MM.1S (cell line): ENCODE measurements around the gene FBXO45.

Experiments
- DNase-seq: peaks from one replicate; pipeline ENCODE4 v3.0.0-alpha.2; 2015
- H2AFZ ChIP-seq: fragments of 300-600 bp; sonication (generic); 2 replicates; pipeline ENCODE4 v1.6.0; 2016; ENCODE audit warnings: antibody characterized with exemption, low read length
- H3F3A ChIP-seq: fragments of 300-600 bp; sonication (generic); 2 replicates; pipeline ENCODE4 v1.6.1; 2016; ENCODE audit warnings: mild to moderate bottlenecking, antibody characterized with exemption, low read length, moderate library complexity, mixed read lengths; ENCODE audit not compliant: insufficient read depth
- H3K27ac ChIP-seq: fragments of 300-600 bp; sonication (generic); 2 replicates; pipeline ENCODE4 v1.5.1; 2016; ENCODE audit warnings: mild to moderate bottlenecking, low read length
- H3K27me3 ChIP-seq: fragments of 300-600 bp; sonication (generic); replicated peaks from 2 replicates; pipeline ENCODE4 v1.6.0; 2016; ENCODE audit warnings: low read length; ENCODE audit not compliant: insufficient read depth
- H3K36me3 ChIP-seq: fragments of 300-600 bp; sonication (generic); replicated peaks from 2 replicates; pipeline ENCODE4 v1.6.1; 2016; ENCODE audit warnings: mild to moderate bottlenecking, low read length, mixed read lengths; ENCODE audit not compliant: insufficient read depth
- H3K4me1 ChIP-seq: fragments of 300-600 bp; sonication (generic); 2 replicates; pipeline ENCODE4 v1.6.1; 2016; ENCODE audit warnings: low read length, mixed read lengths
- H3K4me2 ChIP-seq: fragments of 300-600 bp; sonication (generic); 2 replicates; pipeline ENCODE4 v1.6.0; 2016; ENCODE audit warnings: low read depth, low read length
- H3K4me3 ChIP-seq: fragments of 300-600 bp; sonication (generic); 2 replicates; pipeline ENCODE4 v1.5.1; 2016; ENCODE audit warnings: low read length, mixed read lengths
- H3K79me2 ChIP-seq: fragments of 300-600 bp; sonication (generic); 2 replicates; pipeline ENCODE4 v1.6.1; 2016; ENCODE audit warnings: mixed run types, low read length, mixed read lengths
- H3K9ac ChIP-seq: fragments of 300-600 bp; sonication (generic); 2 replicates; pipeline ENCODE4 v1.6.1; 2016; ENCODE audit warnings: low read length, mixed read lengths
- H3K9me2 ChIP-seq: fragments of 300-600 bp; sonication (generic); replicated peaks from 2 replicates; pipeline ENCODE4 v1.6.1; 2016; ENCODE audit warnings: mild to moderate bottlenecking, low read length, mixed read lengths; ENCODE audit not compliant: insufficient read depth
- H3K9me3 ChIP-seq: fragments of 300-600 bp; sonication (generic); replicated peaks from 2 replicates; pipeline ENCODE4 v1.6.1; 2016; ENCODE audit warnings: mild to moderate bottlenecking, low read length, mixed read lengths; ENCODE audit not compliant: insufficient read depth
- H4K20me1 ChIP-seq: fragments of 300-600 bp; sonication (generic); 2 replicates; pipeline ENCODE4 v1.6.1; 2016; ENCODE audit warnings: mild to moderate bottlenecking, low read length, moderate library complexity, mixed read lengths; ENCODE audit not compliant: insufficient read depth
- EZH2 ChIP-seq: fragments of 300-600 bp; sonication (generic); optimal IDR thresholded peaks from 2 replicates; pipeline ENCODE3; 2017; ENCODE audit warnings: low read depth, mild to moderate bottlenecking, antibody characterized with exemption, low read length, mixed read lengths
- EZH2phosphoT487 ChIP-seq: fragments of 300-600 bp; sonication (generic); IDR thresholded peaks from 2 replicates; pipeline ENCODE4 v1.6.1; 2018; ENCODE audit warnings: antibody characterized with exemption, low read length
- TF ChIP-seq, protein P1 (sequence below): fragments of 300-600 bp; sonication (generic); IDR thresholded peaks from 2 replicates; pipeline ENCODE4 v1.5.1; 2016; ENCODE audit warnings: antibody characterized with exemption, low read length, mixed read lengths

FBXO45 gene

DNA sequence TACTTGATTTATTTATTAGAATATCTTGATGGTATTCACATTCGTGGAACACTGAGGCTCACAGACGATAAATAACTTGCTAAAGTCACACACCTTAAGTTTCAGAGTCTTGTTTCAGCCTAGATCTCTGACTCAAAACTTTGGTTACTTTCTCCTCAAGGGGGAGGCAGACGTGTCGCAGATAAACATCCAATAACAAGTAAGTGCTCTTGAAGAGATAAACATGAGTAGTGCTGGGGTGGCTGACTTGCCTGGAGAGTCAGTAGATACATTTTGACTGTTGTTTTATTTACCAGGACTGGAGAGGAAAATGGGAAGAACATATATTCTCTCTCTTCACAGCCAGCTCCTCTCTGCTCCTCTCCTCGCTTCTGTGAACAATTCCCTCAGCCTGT, 31.3 kb downstream of the FBXO45 start:
- DNase-seq, result no peak
- TF ChIP-seq, protein P1, sequence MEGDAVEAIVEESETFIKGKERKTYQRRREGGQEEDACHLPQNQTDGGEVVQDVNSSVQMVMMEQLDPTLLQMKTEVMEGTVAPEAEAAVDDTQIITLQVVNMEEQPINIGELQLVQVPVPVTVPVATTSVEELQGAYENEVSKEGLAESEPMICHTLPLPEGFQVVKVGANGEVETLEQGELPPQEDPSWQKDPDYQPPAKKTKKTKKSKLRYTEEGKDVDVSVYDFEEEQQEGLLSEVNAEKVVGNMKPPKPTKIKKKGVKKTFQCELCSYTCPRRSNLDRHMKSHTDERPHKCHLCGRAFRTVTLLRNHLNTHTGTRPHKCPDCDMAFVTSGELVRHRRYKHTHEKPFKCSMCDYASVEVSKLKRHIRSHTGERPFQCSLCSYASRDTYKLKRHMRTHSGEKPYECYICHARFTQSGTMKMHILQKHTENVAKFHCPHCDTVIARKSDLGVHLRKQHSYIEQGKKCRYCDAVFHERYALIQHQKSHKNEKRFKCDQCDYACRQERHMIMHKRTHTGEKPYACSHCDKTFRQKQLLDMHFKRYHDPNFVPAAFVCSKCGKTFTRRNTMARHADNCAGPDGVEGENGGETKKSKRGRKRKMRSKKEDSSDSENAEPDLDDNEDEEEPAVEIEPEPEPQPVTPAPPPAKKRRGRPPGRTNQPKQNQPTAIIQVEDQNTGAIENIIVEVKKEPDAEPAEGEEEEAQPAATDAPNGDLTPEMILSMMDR, result no peak
- no peak for TF ChIP-seq EZH2phosphoT487
- TF ChIP-seq EZH2, result no peak
- H3K4me1 ChIP-seq, result no peaks in the 10 kb centered on the region; the same call in 1 of the 2 replicates

DNA sequence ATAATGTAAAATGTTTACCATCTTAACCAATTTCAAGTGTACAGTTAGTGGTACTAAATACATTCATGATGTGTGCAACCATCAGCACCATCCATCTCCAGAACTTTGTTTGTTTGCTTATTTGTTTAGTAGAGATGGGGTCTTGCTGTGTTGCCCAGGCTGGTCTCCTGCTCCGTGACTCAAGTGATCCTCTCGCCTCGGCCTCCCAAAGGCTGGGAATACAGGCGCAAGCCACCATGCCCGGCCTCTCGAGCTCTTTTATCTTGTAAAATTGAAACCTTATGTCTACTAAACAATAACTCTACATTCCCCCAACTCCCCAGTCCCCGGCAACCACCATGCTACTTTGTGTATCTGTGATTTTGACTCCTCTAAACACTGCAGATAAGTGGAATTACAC, 31.9 kb downstream of the FBXO45 start:
- no peak overlapping the region for H3K9ac ChIP-seq
- H3K4me3 ChIP-seq, result no peak overlapping the region
- no peak overlapping the region for H2AFZ ChIP-seq
- no peaks in the 10 kb centered on the region for H3K36me3 ChIP-seq
- no peaks in the 10 kb centered on the region; the same call in 1 of the 2 replicates for H3K4me1 ChIP-seq
- no peaks in the 10 kb centered on the region for H3K79me2 ChIP-seq
- no peak overlapping the region for H3K4me2 ChIP-seq
- TF ChIP-seq EZH2, result no peak
- TF ChIP-seq, protein P1, result no peak
- TF ChIP-seq EZH2phosphoT487, result no peak
- no peak for DNase-seq
- no peak overlapping the region for H3K27ac ChIP-seq
- H3K9me2 ChIP-seq, result no peaks in the 10 kb centered on the region
- H3K9me3 ChIP-seq, result no peaks in the 10 kb centered on the region
- H3K27me3 ChIP-seq, result no peaks in the 10 kb centered on the region; the same call in 1 of the 2 replicates
- no peaks in the 10 kb centered on the region for H3F3A ChIP-seq
- H4K20me1 ChIP-seq, result no peaks in the 10 kb centered on the region

More for the DNA sequence above, 31.3 kb downstream of the FBXO45 start:
- Histone ChIP-seq H3K36me3 (no peaks in the 10 kb centered on the region), H3K4me3 (no peak overlapping the region), H3K27me3 (no peaks in the 10 kb centered on the region; the same call in 1 of the 2 replicates), H3K9me3 (no peaks in the 10 kb centered on the region), H3K4me2 (no peak overlapping the region), H3F3A (no peaks in the 10 kb centered on the region), H3K9ac (no peak overlapping the region), H3K79me2 (no peaks in the 10 kb centered on the region), H3K27ac (no peak overlapping the region), H3K9me2 (no peaks in the 10 kb centered on the region), H4K20me1 (no peaks in the 10 kb centered on the region), H2AFZ (0 out of 2 replicates have a peak overlapping the region, but pooled peaks have one; percentile 22)

DNA sequence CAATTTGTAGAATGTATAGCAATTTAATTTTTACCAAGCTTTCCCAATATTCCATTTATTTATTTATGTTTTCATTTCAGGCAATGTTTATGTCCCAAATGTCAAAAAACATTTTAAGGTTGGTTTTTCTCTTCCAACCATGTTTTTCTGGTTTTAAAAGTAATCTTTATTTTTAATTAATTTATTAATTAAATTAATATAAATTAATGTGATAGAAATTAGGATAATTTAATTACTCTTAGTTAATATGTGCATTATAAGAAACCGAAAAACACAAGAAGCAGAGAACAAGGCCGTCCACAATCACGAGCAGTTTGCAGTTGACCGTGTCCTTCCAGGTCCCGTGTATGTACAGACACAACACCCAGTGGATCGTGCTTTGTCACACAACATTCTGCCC, 34.2 kb downstream of the FBXO45 start:
- no peak for TF ChIP-seq EZH2
- TF ChIP-seq, protein P1, result no peak
- no peak overlapping the region for H2AFZ ChIP-seq
- H4K20me1 ChIP-seq, result no peaks in the 10 kb centered on the region
- no peaks in the 10 kb centered on the region for H3K9me3 ChIP-seq
- no peak overlapping the region for H3K9ac ChIP-seq
- H3K36me3 ChIP-seq, result no peaks in the 10 kb centered on the region
- H3K9me2 ChIP-seq, result no peaks in the 10 kb centered on the region
- H3K4me1 ChIP-seq, result no peaks in the 10 kb centered on the region; the same call in 1 of the 2 replicates
- H3K4me2 ChIP-seq, result no peak overlapping the region
- no peaks in the 10 kb centered on the region for H3K79me2 ChIP-seq
- H3K27me3 ChIP-seq, result no peaks in the 10 kb centered on the region
- H3K27ac ChIP-seq, result no peak overlapping the region
- DNase-seq, result no peak
- no peaks in the 10 kb centered on the region for H3F3A ChIP-seq
- no peak overlapping the region for H3K4me3 ChIP-seq

DNA sequence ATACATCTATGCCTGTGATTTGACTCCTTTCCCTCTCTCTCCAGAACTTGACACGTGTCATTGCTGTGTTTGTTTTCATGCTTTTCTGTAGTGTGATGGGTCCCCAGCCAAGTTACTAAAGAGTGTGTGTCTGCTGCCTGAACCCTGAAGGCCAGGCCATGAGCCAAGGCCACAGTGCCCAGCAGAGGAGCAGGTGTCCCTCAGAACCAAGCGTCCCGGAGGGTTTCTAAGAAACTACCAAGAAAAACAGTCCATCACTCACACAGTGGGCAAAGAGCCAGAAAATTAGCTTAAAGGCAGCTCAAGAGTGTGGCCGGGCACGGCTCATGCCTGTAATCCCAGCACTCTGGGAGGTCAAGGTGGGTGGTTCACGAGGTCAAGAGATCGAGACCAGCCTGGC, 35.2 kb downstream of the FBXO45 start:
- H3F3A ChIP-seq, result no peaks in the 10 kb centered on the region
- no peak overlapping the region for H3K4me3 ChIP-seq
- no peak overlapping the region for H2AFZ ChIP-seq
- no peak overlapping the region for H3K9ac ChIP-seq
- no peak for DNase-seq
- H3K4me1 ChIP-seq, result peaks cover 1% of the 10 kb centered on the region
- no peaks in the 10 kb centered on the region for H3K79me2 ChIP-seq
- TF ChIP-seq EZH2phosphoT487, result no peak
- no peaks in the 10 kb centered on the region for H3K9me2 ChIP-seq
- no peak overlapping the region for H3K27ac ChIP-seq
- H4K20me1 ChIP-seq, result no peaks in the 10 kb centered on the region
- H3K4me2 ChIP-seq, result no peak overlapping the region
- H3K36me3 ChIP-seq, result no peaks in the 10 kb centered on the region
- no peaks in the 10 kb centered on the region for H3K27me3 ChIP-seq
- no peaks in the 10 kb centered on the region for H3K9me3 ChIP-seq
